Stimulated activated CD8-positive, alpha-beta memory T cell treated with anti-CD3 and anti-CD28 coated beads, Interleukin-2, amount 100 ng/mL, for 1 hour (primary cell): ENCODE measurements around the gene SH3GL1.

Source experiments
- DNase-seq, 2 donors: peaks; one replicate each; pipeline ENCODE4 v3.0.0-alpha.2; 2020; ENCODE audit warnings: low read depth in 2 of 2

The SH3GL1 gene

DNA sequence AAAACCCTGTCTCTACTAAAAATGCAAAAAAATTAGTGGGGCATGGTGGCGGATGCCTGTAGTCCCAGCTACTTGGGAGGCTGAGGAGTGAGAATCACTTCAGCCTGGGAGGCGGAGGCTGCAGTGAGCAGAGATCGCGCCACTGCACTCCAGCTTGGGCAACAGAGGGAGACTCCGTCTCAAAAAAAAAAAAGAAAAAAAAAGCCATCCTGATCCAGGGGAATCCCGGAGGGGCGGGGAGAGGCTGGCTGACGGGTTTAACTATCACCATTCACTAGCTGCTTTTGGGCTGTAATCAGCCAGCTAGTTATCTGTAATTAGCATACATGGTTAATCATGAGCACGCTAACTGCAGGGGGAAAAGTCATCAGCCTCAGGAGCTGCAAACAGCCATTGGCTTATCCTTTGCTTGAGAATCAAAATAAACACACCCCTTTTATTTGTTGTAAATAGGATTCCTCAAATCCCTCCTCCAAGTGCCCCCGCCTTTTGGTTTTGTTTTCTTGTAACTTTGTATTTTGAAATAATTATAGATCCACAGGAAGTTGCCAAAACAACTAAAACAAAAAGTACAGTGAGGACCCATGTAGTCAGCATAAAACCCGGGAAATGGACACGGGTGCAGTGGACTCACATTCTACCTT, 86.4 kb downstream of the SH3GL1 start:
- DNase-seq = no peak
